Peyer's patch (tissue), 4 donors: Measurements from ENCODE around the gene TGIF2. TPM values are rescaled to one million over a fixed set of nuclear protein-coding genes. Genes with fewer than 3 reads are reported as not detected.
A peak's percentile ranks its signal among the peaks of the same experiment; 100 is the strongest.

Experiments
- DNase-seq, 3 donors: peaks; one replicate each; pipeline ENCODE4 v3.0.0-alpha.2; 2017 to 2019
- H3K27ac ChIP-seq, 4 donors: fragments of 200-600 bp; sonication (generic); one replicate each; pipeline ENCODE4 v1.5.1; 2016 to 2019
- H3K27me3 ChIP-seq, 2 donors: fragments of 200-600 bp; sonication (generic); one replicate each; pipeline ENCODE4 v1.5.1; 2019
- H3K36me3 ChIP-seq, 3 donors: fragments of 200-600 bp; sonication (generic); one replicate each; pipeline ENCODE4 v1.5.1; 2016 to 2019
- H3K4me1 ChIP-seq, 4 donors: fragments of 200-600 bp; sonication (generic); one replicate each; pipeline ENCODE4 v1.5.1; 2016 to 2019
- H3K4me3 ChIP-seq, 4 donors: fragments of 200-600 bp; sonication (generic); 1 replicate in 3 of 4; 2 replicates in 1 of 4; pipeline ENCODE4 v1.5.1; 2016 to 2019; ENCODE audit warnings: mild to moderate bottlenecking in 1 of 4
- H3K9me3 ChIP-seq, 4 donors: fragments of 200-600 bp; sonication (generic); one replicate each; pipeline ENCODE4 v1.5.1; 2016 to 2019; ENCODE audit warnings: mild to moderate bottlenecking in 1 of 4
- CTCF ChIP-seq, 6 experiments: fragments of 450-650 bp in 4 of 6; fragments of 200-600 bp in 2 of 6; sonication (generic) in 1 of 6; IDR thresholded peaks; one replicate each; pipeline ENCODE4 v1.5.1; 2017 to 2019; ENCODE audit warnings: antibody characterized with exemption in 6 of 6, mild to moderate bottlenecking in 3 of 6, moderate library complexity in 1 of 6
- POLR2A ChIP-seq, 2 donors: fragments of 450-650 bp; IDR thresholded peaks; one replicate each; pipeline ENCODE4 v1.5.1; 2017; ENCODE audit warnings: antibody characterized with exemption in 2 of 2, mild to moderate bottlenecking in 2 of 2, moderate library complexity in 2 of 2
- total RNA-seq, 4 donors: library from RNA; depleted of rRNA; stranded (reverse); fragments of >200 nt; gene quantifications; one replicate each; pipeline ENCODE4 v1.1.0, GENCODE V29; 2016

TGIF2 gene
- total RNA-seq, 4 donors from 2014 or later, result 2.6 to 8.4 (median 4.5) TPM

GRCh38 chr20:36593347-36593929 is 20.0 kb downstream of the TGIF2 start:
- Histone ChIP-seq H3K27me3 (no peaks in the 10 kb centered on the region), H3K4me3 (no peak overlapping the region), H3K27ac (peak overlapping the region in 2 of 4 donors; percentile 57 to 76), H3K9me3 (no peaks in the 10 kb centered on the region), H3K4me1 (peaks cover 0 to 11% (median 5%) of the 10 kb centered on the region in 4 donors), H3K36me3 (peaks cover 0 to 4% (median 0%) of the 10 kb centered on the region in 3 donors)
- TF ChIP-seq POLR2A (IDR thresholded peaks at IDR 0.05) (no peak), CTCF (IDR thresholded peaks at IDR 0.05) (no peak)
- DNase-seq, result no peak

GRCh38 chr20:36599912-36600345 is 26.5 kb downstream of the TGIF2 start:
- Histone ChIP-seq H3K36me3 (no peaks in the 10 kb centered on the region), H3K4me1 (peaks cover 0 to 10% (median 6%) of the 10 kb centered on the region in 4 donors), H3K27me3 (no peaks in the 10 kb centered on the region), H3K27ac (peak overlapping the region in 1 of 4 donors; percentile 52), H3K9me3 (no peaks in the 10 kb centered on the region), H3K4me3 (no peak overlapping the region)
- no peak for TF ChIP-seq CTCF (IDR thresholded peaks at IDR 0.05)
- no peak for TF ChIP-seq POLR2A (IDR thresholded peaks at IDR 0.05)
- DNase-seq, result no peak

GRCh38 chr20:36601540-36601939 is 28.1 kb downstream of the TGIF2 start:
- no peaks in the 10 kb centered on the region for H3K27me3 ChIP-seq
- H3K4me1 ChIP-seq, result peaks cover 0 to 8% (median 2%) of the 10 kb centered on the region in 4 donors
- no peak overlapping the region for H3K4me3 ChIP-seq
- DNase-seq, result no peak
- H3K27ac ChIP-seq, result no peak overlapping the region
- no peaks in the 10 kb centered on the region for H3K36me3 ChIP-seq
- no peaks in the 10 kb centered on the region for H3K9me3 ChIP-seq
- TF ChIP-seq CTCF (IDR thresholded peaks at IDR 0.05) (no peak), POLR2A (IDR thresholded peaks at IDR 0.05) (no peak)

GRCh38 chr20:36604952-36605398 is 31.6 kb downstream of the TGIF2 start:
- DNase-seq, result peak; percentile 57 to 87 (median 83)
- peaks cover 0 to 22% (median 0%) of the 10 kb centered on the region in 3 donors for H3K36me3 ChIP-seq
- no peaks in the 10 kb centered on the region for H3K27me3 ChIP-seq
- H3K4me1 ChIP-seq, result peaks cover 3 to 26% (median 5%) of the 10 kb centered on the region in 4 donors
- TF ChIP-seq POLR2A (IDR thresholded peaks at IDR 0.05) (no peak), CTCF (IDR thresholded peaks at IDR 0.05) (no peak)
- no peaks in the 10 kb centered on the region for H3K9me3 ChIP-seq
- peak overlapping the region; percentile 91 to 98 (median 94) for H3K27ac ChIP-seq
- peak overlapping the region; percentile 47 to 99 (median 86) for H3K4me3 ChIP-seq

GRCh38 chr20:36605399-36606157 is 32.2 kb downstream of the TGIF2 start, which contains the start of gene RAB5IF:
Gene RAB5IF (plus strand): TSS chr20:36605779. CDS start chr20:36605952, 173 bp downstream.
- Histone ChIP-seq H3K36me3 (peaks cover 0 to 28% (median 0%) of the 10 kb centered on the region in 3 donors), H3K4me1 (peaks cover 3 to 26% (median 5%) of the 10 kb centered on the region in 4 donors), H3K4me3 (peak within 1 kb of the TSS; percentile 80 to 99 (median 95)), H3K9me3 (no peaks in the 10 kb centered on the region), H3K27ac (peak within 1 kb of the TSS; percentile 91 to 98 (median 94)), H3K27me3 (no peaks in the 10 kb centered on the region)
- TF ChIP-seq CTCF (IDR thresholded peaks at IDR 0.05) (peak; percentile 93 to 99 (median 98)), POLR2A (IDR thresholded peaks at IDR 0.05) (peak; percentile 94 to 97)
- DNase-seq, result peak; percentile 97 to 100 (median 99)
